ENCODE measurements around the gene CLEC1B.

- TF ChIP-seq PHF21A (IDR thresholded peaks at IDR 0.05; ENCODE audit: borderline replicate concordance, low read depth) (no peak), ELF4 (CRISPR knock-in tag; IDR thresholded peaks at IDR 0.05) (no peak), ZNF408 (CRISPR knock-in tag; IDR thresholded peaks at IDR 0.05; ENCODE audit: low read depth) (no peak), KLF10 (CRISPR knock-in tag; IDR thresholded peaks at IDR 0.05) (no peak), ATF1 (CRISPR knock-in tag; IDR thresholded peaks at IDR 0.05) (no peak), ATF1 (tag; IDR thresholded peaks at IDR 0.05) (no peak), NFYB (IDR thresholded peaks at IDR 0.05; ENCODE audit: extremely low read depth, insufficient read length) (no peak), SRSF3 (IDR thresholded peaks at IDR 0.05; ENCODE audit: insufficient read depth, low read length) (no peak), ZC3H11A (IDR thresholded peaks at IDR 0.05; ENCODE audit: low read depth, low read length) (no peak), ZNF316 (IDR thresholded peaks at IDR 0.05) (no peak), ILK (tag; IDR thresholded peaks at IDR 0.05; ENCODE audit: borderline replicate concordance, low read depth) (no peak), POLR2A (conservative IDR thresholded peaks at IDR 0.05) (no peak), ZZZ3 (IDR thresholded peaks at IDR 0.05) (no peak), DACH1 (IDR thresholded peaks at IDR 0.05; ENCODE audit: partially characterized antibody) (no peak)
Measured at GRCh38 chr12:10033783-10034545, 35.0 kb upstream of the CLEC1B start.
